ENCODE results near the gene UCHL5. TPM values are rescaled to one million over a fixed set of nuclear protein-coding genes. Genes with fewer than 3 reads are reported as not detected.

UCHL5 gene
- total and polyA plus RNA-seq, 2 of the 13 experiments (the other 11 are each of a cell fraction or from before 2014, with no cell fraction given) = 18.2 to 44.1 TPM

- DNase-seq (ENCODE audit: low spot score) = no peak
- Histone ChIP-seq H3K36me3 (replicated peaks in 1 of 2; ENCODE audit: control insufficient read depth in 1 of 2, insufficient read depth in 2 of 2, low read length in 2 of 2) (no peaks in the 10 kb centered on the region), H3K4me2 (ENCODE audit: low read depth, low read length) (no peak overlapping the region), H3K4me3 (replicated peaks in 1 of 3; ENCODE audit: insufficient read depth in 1 of 3, low read depth in 2 of 3, low read length in 3 of 3) (no peak overlapping the region), H3K27ac (ENCODE audit: extremely low read length, insufficient read depth, low read length) (no peak overlapping the region), H3K4me1 (ENCODE audit: insufficient read depth, low read length) (peaks cover 35% of the 10 kb centered on the region), H3K9me3 (ENCODE audit: low read length) (no peaks in the 10 kb centered on the region), H3K27me3 (ENCODE audit: control insufficient read depth in 1 of 2, insufficient read depth in 2 of 2, low read length in 2 of 2) (no peaks in the 10 kb centered on the region), H3K9ac (ENCODE audit: insufficient read depth, low read depth, low read length) (no peak overlapping the region), H3K79me2 (ENCODE audit: insufficient read depth, low read length) (no peaks in the 10 kb centered on the region), H2AFZ (ENCODE audit: low read length) (no peak overlapping the region), H4K20me1 (ENCODE audit: insufficient read depth, low read length) (no peaks in the 10 kb centered on the region)
- TF ChIP-seq MNT (IDR thresholded peaks at IDR 0.05) (no peak), ZNF225 (CRISPR knock-in tag; IDR thresholded peaks at IDR 0.05) (no peak), CREBL2 (CRISPR knock-in tag; IDR thresholded peaks at IDR 0.05; ENCODE audit: borderline replicate concordance) (no peak), ZNF572 (CRISPR knock-in tag; IDR thresholded peaks at IDR 0.05) (no peak), ZBTB49 (CRISPR knock-in tag; IDR thresholded peaks at IDR 0.05; ENCODE audit: borderline replicate concordance) (no peak), ZNF557 (CRISPR knock-in tag; IDR thresholded peaks at IDR 0.05) (no peak), HINFP (CRISPR knock-in tag; IDR thresholded peaks at IDR 0.05; ENCODE audit: low read depth) (no peak), ZNF773 (CRISPR knock-in tag; IDR thresholded peaks at IDR 0.05; ENCODE audit: borderline replicate concordance) (no peak), ZNF274 (CRISPR knock-in tag; IDR thresholded peaks at IDR 0.05) (no peak), SAP130 (CRISPR knock-in tag; IDR thresholded peaks at IDR 0.05; ENCODE audit: low read depth) (no peak), EEA1 (CRISPR knock-in tag; IDR thresholded peaks at IDR 0.05; ENCODE audit: borderline replicate concordance) (no peak), RCOR2 (CRISPR knock-in tag; IDR thresholded peaks at IDR 0.05) (no peak), ZNF44 (CRISPR knock-in tag; IDR thresholded peaks at IDR 0.05) (no peak), ZNF782 (CRISPR knock-in tag; IDR thresholded peaks at IDR 0.05; ENCODE audit: borderline replicate concordance) (no peak), RARG (CRISPR knock-in tag; IDR thresholded peaks at IDR 0.05; ENCODE audit: low read depth) (no peak), STAG1 (CRISPR knock-in tag; IDR thresholded peaks at IDR 0.05) (no peak), ZBTB20 (CRISPR knock-in tag; IDR thresholded peaks at IDR 0.05; ENCODE audit: borderline replicate concordance, low read depth) (no peak)
- FAIRE-seq = no peak
- ChIA-PET POLR2A (no interaction called here), CTCF (ENCODE audit: low intra/inter-chr PET ratio, low total read pairs) (no interaction called here)
- ATAC-seq = no peak
- in situ Hi-C loops (cut with HindIII; ENCODE audit: extremely low pct_ligation_motif_present, low pct_unique_long_range_greater_than_20kb) = no loop called here
- no TSS peak for BruUV-seq (replicated peaks)
- intact Hi-C loops (cut with micrococcal nuclease; ENCODE audit: unreplicated experiment) = no loop called here
- WGBS (ENCODE audit: low lambda C conversion rate) = 96% methylated on average over 5 of the region's 5 CpGs
Observed at GRCh38 chr1:193005785-193006184, 53.4 kb downstream of the UCHL5 start.

Data from HepG2 (cell line).